Right kidney (tissue), 1 donor: ENCODE measurements around the gene YKT6.

ENCODE experiments used
- DNase-seq: peaks from one replicate; pipeline ENCODE4 v3.0.0-alpha.2; 2016

YKT6 gene

DNA sequence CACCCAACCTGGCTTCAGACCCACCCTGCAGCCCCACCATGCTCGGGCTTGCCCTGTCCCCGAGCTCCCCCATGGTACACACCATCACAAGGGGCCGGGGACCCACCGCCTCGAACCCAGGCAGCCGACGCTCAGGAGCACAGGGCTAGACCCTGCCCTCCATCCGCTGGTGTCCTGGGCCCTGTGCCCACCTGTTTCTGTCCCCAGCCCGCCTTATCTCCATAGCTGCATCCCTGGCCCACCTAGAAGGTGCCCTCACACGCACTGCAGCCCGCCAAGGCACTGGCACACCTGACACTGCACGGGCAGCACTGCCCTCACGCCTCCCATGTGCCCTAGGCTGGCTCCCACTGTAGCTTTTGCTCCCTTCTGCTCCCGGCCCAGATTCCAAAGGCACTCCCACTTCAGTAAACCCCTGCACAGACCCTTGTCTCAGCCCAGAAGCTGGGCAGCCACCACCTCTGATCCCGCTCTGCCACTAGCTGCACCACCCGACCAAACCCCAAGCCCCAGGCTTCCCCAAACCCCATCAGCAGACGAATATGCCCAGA, 17.1 kb downstream of the YKT6 start:
- no peak for DNase-seq

DNA sequence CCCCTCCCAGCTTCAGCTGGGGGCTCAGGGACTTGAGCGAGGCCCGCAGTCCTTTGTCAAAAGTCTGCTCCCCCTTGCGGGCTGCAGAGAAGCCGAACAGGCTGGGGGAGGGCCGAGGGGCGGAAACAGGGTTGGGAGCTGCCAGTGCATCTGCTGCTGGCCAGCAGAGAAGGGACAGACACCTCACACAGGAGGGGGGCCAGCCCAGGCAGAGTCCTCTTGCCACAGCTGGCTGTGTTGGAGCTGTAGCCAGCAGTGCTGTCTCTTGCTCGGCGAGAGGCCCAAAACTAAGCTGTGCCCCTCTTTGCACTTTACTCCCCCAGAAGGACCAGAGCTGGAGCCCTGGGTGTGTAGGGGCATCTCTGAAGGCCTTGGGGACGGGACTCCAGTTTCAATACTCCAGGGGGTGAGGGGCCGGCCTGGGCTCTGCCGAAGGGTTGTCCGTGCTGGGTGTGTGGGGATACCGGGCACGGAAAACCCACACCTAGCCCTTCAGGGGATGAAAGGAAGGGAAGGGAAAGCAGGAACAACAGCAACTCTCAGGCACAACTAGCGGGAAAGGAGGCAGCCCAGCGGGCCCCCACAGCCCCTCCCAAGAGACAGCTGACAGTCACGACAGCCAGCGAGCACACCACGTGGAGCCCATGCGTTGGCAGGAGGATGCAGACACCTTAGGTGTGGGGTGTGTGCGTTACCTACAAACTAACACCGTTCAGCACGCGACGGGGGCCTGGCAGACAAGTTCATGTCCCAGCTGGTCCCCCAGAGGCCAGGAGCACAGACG, 17.8 kb downstream of the YKT6 start:
- DNase-seq, result no peak

DNA sequence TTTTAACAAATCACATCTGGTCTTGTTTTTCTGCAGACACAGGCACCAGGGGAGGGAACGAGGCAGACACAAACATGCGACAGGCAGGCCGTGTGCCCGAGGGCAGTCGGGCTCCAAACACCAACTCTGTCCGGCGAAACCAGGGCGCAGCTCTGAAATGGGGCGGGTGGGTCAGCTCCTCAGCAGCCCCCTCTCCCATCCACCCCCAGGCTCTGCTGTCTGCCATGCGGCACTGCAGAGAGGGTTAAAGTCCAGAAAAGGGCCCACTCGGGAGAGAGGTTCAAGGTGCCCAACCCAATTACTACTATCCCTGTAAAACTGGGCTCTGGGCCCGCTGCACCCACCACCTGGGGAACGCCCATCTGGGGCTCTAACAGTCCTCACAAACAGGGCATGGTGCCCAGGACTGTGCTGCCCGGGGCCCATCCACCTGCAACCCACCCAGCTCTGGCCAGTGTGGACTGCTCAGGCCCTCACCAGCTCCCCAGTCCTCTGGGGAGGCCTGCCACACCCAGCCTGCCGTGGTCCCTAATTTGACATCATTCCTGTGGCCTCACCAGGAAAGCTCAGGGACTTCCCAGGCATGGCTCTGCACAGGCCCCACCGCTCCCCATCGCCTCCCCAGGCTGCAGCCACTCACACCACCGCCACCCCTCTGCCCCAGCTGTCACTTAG, 18.7 kb downstream of the YKT6 start:
- no peak for DNase-seq

DNA sequence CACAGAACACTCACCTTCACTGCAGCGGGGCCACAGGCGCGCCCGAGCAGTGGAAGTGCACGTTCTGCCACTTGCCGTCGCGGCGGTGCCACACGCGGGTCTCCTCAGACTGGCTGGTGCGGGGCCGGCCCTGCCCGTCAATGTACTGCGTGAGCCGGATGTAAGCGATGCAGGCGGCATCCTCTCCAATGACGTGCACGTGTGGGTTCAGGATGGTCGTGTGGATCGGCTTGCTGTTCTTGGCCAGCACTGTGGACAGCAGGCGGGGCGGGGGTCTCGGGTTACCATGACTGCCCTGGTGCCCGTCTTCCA, 19.2 kb downstream of the YKT6 start:
- no peak for DNase-seq

DNA sequence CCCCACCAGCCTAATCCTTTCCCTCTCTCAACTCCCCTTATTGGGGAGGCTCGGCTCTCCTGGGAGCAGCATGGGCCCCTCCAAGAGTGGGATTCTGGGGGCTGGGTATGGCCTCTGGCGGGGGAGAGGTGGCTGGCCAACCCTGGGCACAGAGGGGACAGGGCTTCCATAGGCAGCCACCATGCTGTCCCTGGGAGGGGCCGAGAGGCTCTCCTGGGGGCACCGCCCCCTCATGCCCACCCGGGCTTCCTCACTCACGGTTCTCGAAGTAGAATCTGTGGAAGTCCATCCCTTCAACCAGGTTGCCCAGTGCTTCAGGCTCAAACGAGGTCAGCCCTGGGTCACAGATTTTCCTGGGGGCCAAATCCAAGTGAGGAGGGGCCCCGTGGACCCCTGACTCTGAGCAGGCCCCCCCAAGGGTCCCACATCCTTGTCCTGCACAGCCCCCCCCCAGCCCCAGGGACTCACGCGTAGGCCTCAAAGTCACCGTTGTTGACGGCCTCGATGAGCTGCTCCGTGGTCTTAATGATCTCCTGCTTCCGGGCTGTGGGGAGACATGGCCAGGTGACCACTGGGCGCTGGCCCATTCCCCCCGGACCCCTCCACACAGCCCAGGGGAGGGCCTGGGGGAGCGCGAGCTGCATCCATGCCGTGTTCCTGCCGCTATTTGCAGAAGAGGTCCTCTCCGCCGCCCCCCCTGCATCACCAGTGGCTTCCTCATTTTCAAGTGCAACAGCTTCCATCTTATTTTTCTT, 19.8 kb downstream of the YKT6 start:
- no peak for DNase-seq

DNA sequence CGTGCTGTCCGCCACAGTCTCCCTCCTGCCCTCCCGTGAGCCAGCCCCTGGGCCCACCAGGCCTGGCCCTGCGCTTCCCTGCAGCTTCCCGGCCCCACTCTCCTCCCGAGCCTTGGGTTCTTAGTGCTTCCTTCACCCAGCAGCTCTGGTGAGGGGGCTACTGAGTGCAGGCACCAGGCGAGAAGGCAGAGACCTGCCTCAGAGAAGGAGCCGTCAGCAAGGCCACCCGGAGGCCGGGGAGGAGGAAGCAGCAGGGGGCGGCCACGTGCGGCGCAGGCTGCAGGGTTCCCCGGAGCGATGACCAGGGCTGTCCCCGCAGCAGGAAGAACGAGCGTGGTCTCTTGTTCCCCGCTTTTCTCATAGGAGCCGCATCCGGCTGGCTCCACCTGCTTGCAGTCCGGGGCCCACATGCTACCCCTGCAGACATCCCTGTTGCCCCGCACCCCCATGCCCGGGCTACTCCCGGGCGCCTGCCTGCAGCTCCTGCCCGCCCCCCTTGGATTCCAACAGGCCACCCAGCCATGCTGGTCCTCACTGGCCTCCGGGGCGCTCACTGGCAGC, 20.5 kb downstream of the YKT6 start:
- no peak for DNase-seq

DNA sequence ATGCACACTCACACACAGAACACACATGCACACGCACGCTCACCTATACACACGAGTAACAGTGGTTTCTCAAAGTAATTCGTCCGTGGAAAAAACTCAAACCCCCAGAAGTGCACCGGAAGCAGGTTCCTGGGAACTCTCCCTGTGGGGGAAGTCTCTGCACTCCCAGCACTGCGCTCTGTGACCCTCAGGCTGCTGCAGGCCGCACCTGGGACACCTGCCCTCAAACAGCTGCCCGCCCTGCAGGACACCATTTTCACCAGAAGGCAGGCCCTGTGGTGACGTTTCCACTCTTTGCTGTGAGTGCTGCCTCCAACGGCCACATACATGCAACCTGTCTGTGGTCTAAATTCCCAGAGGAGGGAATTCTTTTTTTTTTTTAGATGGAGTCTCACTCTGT, 21.3 kb downstream of the YKT6 start:
- DNase-seq, result peak; percentile 0

DNA sequence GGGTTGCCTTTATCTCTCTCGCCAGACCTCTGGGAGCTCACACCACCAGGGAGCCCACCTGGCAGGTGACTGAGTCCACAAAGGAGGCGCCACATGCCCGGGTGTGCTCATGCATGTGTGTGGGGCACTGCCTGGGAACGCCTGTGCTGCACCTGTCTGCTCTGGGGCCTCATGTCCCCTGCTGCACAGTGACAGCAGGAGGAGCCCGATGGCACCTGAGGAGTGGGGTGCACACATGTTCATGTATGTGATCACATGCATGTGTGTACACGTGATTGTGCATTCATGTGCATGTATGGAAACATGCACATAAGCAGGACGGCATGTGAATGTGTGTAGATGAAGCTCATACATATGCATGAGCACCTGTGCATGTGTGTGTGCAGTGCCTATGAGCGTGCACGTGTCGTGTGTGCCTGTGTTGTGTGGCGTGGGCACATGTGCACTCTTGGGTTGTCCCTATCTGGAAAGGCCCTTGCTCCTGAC, 22.0 kb downstream of the YKT6 start:
- peak; percentile 0 for DNase-seq

DNA sequence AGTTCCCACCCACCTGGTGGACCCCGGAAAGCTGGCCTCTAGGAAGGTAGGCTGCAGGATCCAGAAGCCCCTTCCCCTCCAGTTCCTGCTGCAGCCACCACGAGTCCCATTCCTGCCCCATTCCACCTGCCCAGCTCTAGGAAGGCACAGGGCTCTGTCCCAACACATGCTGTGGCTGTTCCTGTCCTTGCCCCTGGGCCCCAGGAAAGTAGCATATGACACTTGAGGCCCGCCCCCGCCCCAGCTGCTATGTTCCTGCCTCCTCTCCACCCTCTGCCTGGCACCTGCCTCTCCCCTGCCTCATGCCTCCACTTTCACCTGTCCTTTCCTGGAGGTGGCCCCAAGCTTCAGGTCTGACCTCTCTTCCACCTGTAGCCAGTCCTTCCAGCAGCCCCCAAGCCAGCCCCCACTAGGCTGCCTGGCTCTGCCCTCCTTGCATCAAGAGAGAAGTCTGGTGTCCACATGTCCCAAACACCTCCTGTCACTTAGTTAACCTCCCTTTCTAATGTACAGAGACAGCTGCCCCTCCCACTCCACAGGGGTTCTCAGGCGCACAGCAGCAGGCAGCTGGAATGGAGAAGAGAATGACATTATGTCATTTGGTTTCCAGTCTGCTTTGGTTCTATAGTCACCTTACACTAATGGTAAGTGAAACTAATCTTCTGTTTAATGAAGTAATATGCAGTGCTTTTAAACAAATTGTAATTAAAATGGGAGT, 22.7 kb downstream of the YKT6 start:
- DNase-seq, result peak; percentile 2

DNA sequence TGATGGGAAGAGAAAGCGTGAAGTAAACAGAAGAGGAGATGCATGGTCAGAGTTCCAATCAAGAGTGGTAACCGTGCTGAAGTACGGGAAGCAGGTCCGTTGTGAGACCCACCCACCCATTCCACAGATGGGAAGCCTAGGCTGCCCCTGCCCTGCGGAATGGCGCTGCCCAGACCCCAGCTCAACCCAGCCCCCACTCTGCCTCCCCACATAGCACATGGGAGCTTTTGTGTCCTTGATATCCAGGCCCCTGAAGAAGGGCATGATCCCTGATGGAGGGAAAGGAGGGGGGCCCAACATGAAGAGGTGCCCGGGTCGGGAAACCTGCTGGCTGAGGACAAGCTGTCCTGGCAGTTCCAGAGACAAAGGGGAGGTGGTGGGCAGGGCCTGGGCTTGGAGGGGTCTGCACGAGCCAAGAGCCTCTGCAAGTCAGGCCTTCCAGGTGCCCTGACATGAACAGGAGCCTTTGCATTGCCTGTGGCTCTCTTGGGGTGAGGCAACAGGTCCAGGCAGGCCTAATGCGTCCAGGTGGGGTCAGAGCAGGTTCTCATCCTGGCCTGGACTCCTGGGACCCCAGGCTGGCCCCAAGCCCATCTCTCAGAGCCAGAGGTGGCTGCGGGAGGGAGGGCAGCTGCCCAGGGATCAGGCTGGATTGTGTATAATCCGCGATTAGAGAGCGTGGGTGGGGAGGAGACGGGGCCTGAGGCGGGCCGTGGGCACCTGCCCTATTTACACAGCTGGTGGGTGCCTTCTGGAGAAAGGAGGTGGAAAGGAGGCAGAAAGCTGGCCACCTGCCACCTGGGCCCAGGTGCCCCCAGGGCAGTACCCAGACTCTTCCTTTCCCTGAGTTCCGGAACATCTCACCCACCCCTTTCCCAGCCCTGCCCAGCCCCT, 23.5 kb downstream of the YKT6 start:
- peak; percentile 5 for DNase-seq

DNA sequence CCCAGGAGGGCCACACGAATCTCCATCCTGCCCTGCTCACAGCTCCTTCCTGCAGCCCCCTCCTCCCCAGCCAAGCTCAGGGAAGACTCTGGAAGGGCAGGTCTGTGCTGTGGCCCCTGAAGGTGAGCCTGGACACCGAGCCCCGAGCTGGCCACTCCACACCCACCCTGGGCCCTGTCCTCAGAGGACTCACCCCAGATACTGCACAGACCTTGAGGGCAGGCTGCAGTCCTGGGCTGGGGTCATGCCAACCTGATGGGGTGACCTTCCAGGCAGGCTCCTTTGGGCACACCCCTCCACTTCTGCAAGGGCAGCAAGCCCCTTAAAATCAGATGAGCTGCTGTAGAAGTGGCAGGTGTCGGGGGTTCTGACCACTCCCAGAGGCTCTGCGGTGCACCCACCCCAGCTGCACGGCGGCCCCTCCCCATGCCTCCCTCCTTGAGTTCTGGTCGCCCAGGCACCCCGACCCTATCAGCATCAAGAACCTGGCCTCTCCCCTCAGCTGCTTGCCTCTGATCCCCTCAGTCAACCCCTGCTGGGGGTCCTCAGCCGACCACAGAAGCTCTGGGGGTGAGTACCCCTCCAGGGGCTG, 24.3 kb downstream of the YKT6 start:
- DNase-seq, result no peak

DNA sequence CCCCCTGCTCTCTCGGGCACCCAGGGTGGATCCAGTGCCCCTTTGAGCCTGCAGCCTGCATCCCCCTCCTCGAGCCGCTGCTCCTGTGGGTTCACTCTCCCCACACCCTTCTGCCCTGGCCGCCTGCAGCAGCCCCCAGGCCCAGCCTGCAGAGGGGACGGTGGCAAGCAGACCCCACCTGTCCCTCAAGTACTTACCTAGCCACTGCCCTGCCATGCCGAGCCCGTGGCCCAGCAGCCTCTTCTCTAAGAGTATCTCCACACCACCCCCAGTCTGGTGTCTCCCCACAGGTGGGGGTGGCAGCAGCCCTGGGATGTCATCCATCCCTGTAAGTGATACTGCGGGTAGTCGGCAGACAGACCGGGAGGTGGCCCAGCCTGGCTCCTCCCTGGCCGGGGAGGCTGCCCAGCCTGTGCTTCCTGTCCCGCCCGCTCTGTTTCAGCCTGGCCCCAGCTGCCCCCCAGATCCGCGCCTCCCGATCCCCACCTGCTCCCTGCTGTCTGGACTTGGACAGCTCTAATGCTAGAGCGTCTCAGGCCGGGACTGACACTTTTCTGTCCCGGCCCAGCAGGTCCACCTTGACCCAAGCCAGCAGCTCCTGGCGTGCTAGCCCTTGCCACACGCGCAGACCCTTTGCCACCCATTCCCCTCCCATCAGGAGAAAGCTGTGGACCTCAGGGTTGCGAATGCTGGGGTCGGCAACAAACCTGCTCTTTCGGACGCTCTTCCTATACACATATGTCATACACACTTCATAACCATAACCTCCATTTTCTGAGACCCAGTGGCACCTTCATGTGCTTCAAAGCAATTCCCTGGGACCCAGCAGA, 25.0 kb downstream of the YKT6 start:
- DNase-seq, result peak; percentile 25

DNA sequence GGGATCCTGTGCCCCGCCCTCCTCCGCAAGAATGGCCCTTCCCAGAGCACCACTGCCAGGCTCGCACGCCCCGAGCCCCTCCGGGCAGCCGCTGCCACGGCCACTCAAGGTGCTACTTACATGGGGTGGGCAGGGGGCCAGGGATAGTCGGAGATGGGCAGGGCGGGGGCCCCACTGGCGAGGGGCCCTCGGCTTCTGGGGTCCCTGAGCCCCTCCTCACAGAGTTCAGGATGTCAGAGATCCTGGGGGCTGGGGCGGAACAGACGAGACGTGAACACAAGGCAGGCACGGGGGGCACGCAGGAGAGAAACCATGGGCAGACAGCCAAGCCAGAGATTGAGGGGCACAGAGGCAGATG, 25.6 kb downstream of the YKT6 start:
- no peak for DNase-seq

DNA sequence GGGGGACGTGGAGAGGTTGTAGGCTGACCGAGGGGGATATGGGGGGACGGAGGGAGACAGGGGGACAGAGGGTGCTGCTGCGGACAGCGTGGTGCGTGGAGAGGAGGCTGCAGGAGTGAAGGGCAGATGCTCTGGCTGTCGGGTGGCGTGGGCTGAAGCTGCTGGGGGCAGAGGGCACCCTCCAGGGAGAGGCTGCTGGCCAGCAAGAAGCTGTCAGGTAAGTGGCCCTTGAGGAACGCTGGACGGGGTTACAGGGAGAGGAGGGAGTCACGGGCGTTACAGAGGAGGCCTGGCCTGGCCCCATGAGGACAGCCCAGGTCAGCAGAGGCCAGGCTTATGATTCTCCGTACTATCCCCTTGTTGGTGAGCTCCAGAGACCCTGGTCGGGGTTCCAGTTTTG, 27.1 kb downstream of the YKT6 start:
- no peak for DNase-seq

DNA sequence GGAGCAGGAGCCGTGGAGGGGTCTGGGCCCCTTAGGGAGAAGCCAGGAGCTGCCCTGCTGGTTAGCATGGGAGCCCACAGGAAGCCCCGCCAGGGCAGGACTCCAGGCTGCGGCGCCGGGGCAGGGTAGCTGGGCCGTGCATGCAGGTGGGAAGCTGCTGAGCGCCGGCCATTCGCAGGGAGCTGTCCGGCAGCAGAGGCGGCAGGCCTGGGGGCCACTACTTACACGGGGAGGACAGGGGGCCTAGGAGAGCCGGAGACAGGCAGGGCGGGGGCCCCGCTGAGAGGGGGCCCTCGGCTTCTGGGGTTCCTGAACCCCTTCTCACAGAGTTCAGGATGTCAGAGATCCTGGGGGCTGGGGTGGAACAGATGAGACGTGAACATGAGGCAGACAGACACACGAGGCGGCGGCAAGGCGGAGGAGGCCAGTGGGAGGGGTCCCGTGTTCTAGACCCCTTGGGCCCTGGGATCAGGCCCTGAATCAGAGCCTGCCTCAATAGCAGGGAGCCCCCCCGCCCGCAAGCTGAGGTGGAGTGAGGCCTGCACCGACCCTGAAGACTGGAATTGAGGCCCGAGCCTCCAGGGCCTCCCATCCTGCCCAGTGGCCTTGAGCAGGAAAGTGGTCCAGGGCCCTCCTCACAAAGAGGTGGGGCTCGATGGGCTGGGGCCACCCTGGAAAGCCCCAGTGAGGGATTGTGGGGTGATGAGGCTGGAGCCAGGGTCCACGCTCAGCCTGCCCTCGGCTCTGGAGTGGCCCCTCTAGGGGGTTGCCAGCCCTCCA, 28.0 kb downstream of the YKT6 start:
- DNase-seq, result no peak

DNA sequence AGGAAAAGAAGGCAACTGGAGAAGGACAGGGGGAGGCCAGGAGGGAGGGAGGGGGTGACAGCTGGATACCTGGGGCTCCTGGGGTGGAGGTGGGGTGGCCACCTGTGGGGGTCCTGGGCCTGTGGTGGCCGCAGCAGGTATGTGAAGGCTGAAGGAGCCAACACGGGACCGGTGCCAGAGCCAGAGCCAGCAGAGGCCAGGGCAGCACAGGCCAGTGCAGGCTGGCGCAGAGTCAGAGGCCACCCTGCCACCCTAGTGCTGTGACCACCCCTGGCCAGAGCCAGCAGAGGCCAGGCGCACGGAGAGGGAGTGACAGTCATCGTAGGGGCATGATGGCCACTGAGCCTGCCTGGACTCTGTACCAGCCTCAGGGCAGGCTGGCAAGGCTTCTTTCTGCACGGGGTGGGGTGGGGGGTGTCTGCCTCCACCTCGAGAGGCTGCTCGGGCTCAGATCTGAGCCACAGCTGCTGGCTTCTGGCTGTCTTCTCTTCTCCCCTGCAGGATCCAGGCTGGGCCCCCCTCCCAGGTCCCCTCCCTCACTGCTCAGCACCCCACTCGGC, 28.8 kb downstream of the YKT6 start:
- DNase-seq, result no peak

DNA sequence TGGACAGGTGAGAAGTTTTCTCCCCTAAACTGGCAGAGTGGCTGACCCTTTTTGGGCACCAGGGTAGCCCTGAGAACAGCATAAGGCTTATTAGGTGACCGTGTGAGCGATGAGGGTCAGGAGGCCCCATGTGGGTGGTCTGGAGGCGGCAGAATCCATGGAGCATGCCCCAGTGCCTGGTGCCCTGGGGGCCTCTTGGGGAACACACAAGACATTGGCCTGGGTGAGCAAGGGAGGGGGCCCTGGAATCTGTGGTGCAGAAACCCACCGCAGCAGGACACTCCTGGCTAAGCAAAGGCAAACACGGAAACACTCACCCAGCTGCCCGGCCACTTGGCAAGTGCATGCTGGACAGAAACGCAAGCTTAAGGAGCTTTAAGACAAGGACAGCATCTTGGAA, 29.5 kb downstream of the YKT6 start:
- no peak for DNase-seq

DNA sequence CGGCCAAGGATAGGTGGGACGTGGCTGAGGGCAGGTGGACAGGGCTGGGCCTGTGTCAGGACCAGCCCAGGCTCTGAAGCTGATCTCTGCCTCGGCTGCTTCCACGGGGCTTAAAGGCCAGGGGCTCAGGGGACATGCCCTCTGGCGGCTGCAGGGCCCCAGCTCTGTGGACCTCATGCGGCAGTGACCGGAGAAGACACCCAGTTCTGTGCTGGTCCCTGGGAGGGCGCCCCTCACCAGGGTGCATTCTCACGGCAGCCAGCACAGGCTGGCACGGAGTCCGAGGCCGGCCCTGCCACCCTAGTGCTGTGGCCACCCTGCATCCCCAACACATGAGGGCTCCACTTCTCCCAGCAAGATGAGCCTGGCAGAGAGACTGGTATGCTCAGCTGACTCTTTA, 30.3 kb downstream of the YKT6 start:
- no peak for DNase-seq

DNA sequence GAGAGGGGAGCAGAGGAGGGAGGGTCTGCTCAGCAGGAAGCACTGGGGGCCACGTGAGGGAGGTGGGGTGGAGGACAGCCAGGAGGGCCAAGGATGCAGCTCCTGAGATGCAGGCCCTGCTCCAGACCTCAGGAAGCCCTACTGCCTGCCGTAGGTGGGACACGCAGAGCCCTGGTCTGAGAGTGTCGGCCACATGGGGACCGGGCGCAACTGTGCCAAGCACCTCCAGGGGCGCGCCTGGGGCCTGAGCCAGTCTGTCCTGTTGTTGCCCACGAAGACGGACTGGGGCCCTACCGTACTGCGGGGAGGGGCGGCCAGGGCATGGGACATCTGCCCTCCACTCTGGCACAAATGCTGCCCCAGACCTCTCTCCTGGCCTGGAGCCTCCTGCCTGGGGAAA, 31.6 kb downstream of the YKT6 start:
- no peak for DNase-seq
